B cell (primary cell): ENCODE measurements around the gene SYNJ2. TPM values are rescaled to one million over a fixed set of nuclear protein-coding genes. Genes with fewer than 3 reads are reported as not detected.

Source experiments
- ATAC-seq: fragments of 200-7000 bp; cut with Tn5 transposase; one replicate; pipeline ENCODE4 v1.10.0; 2021; ENCODE audit warnings: low read depth, mild to moderate bottlenecking, moderate number of reproducible peaks, moderate library complexity
- CTCF ChIA-PET: fragments of 350-600 bp; sonication (Branson Sonifier 250); formaldehyde crosslinking; loops from one replicate; lab custom pipeline; 2021; ENCODE audit warnings: antibody characterized with exemption, inconsistent platforms; lab: Charles Lee
- POLR2A ChIA-PET: fragments of 350-600 bp; sonication (Branson Sonifier 250); formaldehyde crosslinking; loops from one replicate; lab custom pipeline; 2021; ENCODE audit warnings: antibody characterized with exemption; lab: Charles Lee
- DNase-seq: peaks from one replicate; pipeline ENCODE4 v3.0.0; 2013
- H2AFZ ChIP-seq: 2 replicates; pipeline ENCODE4 v1.6.1; 2012; ENCODE audit warnings: mild to moderate bottlenecking, low read depth, low read length; ENCODE audit not compliant: insufficient read depth, poor library complexity, severe bottlenecking
- H3K27ac ChIP-seq, 2 donors: 1 replicate in 1 of 2; 2 replicates in 1 of 2; pipeline ENCODE4 v1.5.1; 2012 to 2013; ENCODE audit warnings: low read length in 2 of 2, mild to moderate bottlenecking in 2 of 2, moderate library complexity in 1 of 2
- H3K27me3 ChIP-seq, 4 experiments: fragments of 200-600 bp in 1 of 4; sonication (generic) in 1 of 4; replicated peaks in 1 of 4; 1 replicate in 2 of 4; 2 replicates in 2 of 4; pipeline versions ENCODE4 v1.6.1 to v1.7.0; 2013 to 2016; ENCODE audit warnings: low read length in 3 of 4, mild to moderate bottlenecking in 2 of 4, mixed read lengths in 1 of 4, moderate library complexity in 1 of 4; ENCODE audit not compliant: insufficient read depth in 4 of 4, control insufficient read depth in 3 of 4; ENCODE audit errors: control extremely low read depth in 1 of 4
- H3K36me3 ChIP-seq, 2 experiments: replicated peaks in 1 of 2; 1 replicate in 1 of 2; 2 replicates in 1 of 2; pipeline versions ENCODE4 v1.6.1 to v1.7.1; 2013; ENCODE audit warnings: low read length in 1 of 2; ENCODE audit not compliant: insufficient read depth in 2 of 2, control insufficient read depth in 1 of 2; ENCODE audit errors: control extremely low read depth in 1 of 2, extremely low read depth in 1 of 2
- H3K4me1 ChIP-seq, 2 donors: fragments of 200-600 bp in 1 of 2; sonication (generic) in 1 of 2; 1 replicate in 1 of 2; 2 replicates in 1 of 2; pipeline versions ENCODE4 v1.5.1 to v1.6.1; 2013 to 2017; ENCODE audit warnings: low read length in 2 of 2; ENCODE audit not compliant: control insufficient read depth in 2 of 2, insufficient read depth in 2 of 2
- H3K4me2 ChIP-seq: replicated peaks from 2 replicates; pipeline ENCODE3; 2012; ENCODE audit warnings: mild to moderate bottlenecking, low read depth, low read length; ENCODE audit not compliant: poor library complexity, severe bottlenecking
- H3K4me3 ChIP-seq, 5 experiments: fragments of 200-600 bp in 1 of 5; sonication (generic) in 1 of 5; 1 replicate in 3 of 5; 2 replicates in 2 of 5; pipeline versions ENCODE4 v1.5.1 to v1.7.0; 2011 to 2016; ENCODE audit warnings: low read length in 4 of 5, mild to moderate bottlenecking in 4 of 5, low read depth in 2 of 5, control low read depth in 1 of 5, moderate library complexity in 1 of 5; ENCODE audit not compliant: insufficient read depth in 1 of 5; ENCODE audit errors: control extremely low read depth in 1 of 5, extremely low read depth in 1 of 5
- H3K79me2 ChIP-seq: fragments of 200-600 bp; sonication (generic); one replicate; pipeline ENCODE4 v1.6.0; 2016; ENCODE audit warnings: low read length; ENCODE audit not compliant: control insufficient read depth, insufficient read depth
- H3K9ac ChIP-seq: fragments of 200-600 bp; sonication (generic); 2 replicates; pipeline ENCODE4 v1.6.1; 2017; ENCODE audit warnings: mild to moderate bottlenecking, low read length, moderate library complexity
- H3K9me3 ChIP-seq, 3 donors: one replicate each; pipeline versions ENCODE4 v1.6.1 to v1.7.1; 2013; ENCODE audit warnings: low read length in 2 of 3; ENCODE audit not compliant: control insufficient read depth in 2 of 3, insufficient read depth in 1 of 3; ENCODE audit errors: control extremely low read depth in 1 of 3
- H4K20me1 ChIP-seq: 2 replicates; pipeline ENCODE4 v1.6.0; 2012; ENCODE audit warnings: mild to moderate bottlenecking, low read length; ENCODE audit not compliant: insufficient read depth, control insufficient read depth, poor library complexity, severe bottlenecking
- H3K27ac Mint-ChIP-seq: one replicate; pipeline ENCODE4 v1.8.0; 2021; ENCODE audit warnings: mixed read lengths
- H3K27me3 Mint-ChIP-seq: one replicate; pipeline ENCODE4 v1.8.0; 2021; ENCODE audit warnings: mixed read lengths
- H3K4me1 Mint-ChIP-seq: one replicate; pipeline ENCODE4 v1.8.0; 2021; ENCODE audit warnings: mixed read lengths
- H3K4me3 Mint-ChIP-seq: one replicate; pipeline ENCODE4 v1.8.0; 2021; ENCODE audit warnings: mixed read lengths
- H3K9me3 Mint-ChIP-seq: one replicate; pipeline ENCODE4 v1.8.0; 2022; ENCODE audit warnings: mixed read lengths; ENCODE audit not compliant: insufficient read depth
- EZH2 ChIP-seq: IDR thresholded peaks from 2 replicates; pipeline ENCODE4 v1.6.1; 2012; ENCODE audit warnings: borderline replicate concordance, low read depth, mild to moderate bottlenecking, moderate library complexity, low read length; ENCODE audit not compliant: insufficient read depth, poor library complexity, severe bottlenecking
- WGBS: methylation state at CpG from one replicate; pipeline ENCODE4 v1.1.5; 2013; ENCODE audit warnings: missing lambda C conversion rate; ENCODE audit not compliant: insufficient coverage; 5-methylcytosine and 5-hydroxymethylcytosine counted together
- intact Hi-C: fragments of 100-400 bp; cut with micrococcal nuclease; formaldehyde crosslinking; loops from one replicate; pipeline ENCODE4 v1.10.0; 2022
- polyA plus RNA-seq: library from polyadenylated mRNA; depleted of rRNA; stranded (reverse); fragments of >200 nt; gene quantifications from 2 replicates; pipeline ENCODE4 v1.2.3, GENCODE V29; 2012
- total RNA-seq, 2 donors: library from RNA; stranded (reverse); fragments of 120-200 nt in 1 of 2; gene quantifications; 1 replicate in 1 of 2; 2 replicates in 1 of 2; pipeline versions ENCODE4 v1.2.3 to v1.2.4, GENCODE V29; 2013 to 2022
- TF ChIP-seq, protein P1 (sequence below): fragments of 200-600 bp; IDR thresholded peaks from one replicate; pipeline ENCODE4 v1.8.0; 2022; ENCODE audit warnings: antibody characterized with exemption, mild to moderate bottlenecking

Gene SYNJ2
- total and polyA plus RNA-seq, 2 donors (not counting 1 experiment from before 2014, with no cell fraction given): 5.2 to 11.4 TPM

DNA sequence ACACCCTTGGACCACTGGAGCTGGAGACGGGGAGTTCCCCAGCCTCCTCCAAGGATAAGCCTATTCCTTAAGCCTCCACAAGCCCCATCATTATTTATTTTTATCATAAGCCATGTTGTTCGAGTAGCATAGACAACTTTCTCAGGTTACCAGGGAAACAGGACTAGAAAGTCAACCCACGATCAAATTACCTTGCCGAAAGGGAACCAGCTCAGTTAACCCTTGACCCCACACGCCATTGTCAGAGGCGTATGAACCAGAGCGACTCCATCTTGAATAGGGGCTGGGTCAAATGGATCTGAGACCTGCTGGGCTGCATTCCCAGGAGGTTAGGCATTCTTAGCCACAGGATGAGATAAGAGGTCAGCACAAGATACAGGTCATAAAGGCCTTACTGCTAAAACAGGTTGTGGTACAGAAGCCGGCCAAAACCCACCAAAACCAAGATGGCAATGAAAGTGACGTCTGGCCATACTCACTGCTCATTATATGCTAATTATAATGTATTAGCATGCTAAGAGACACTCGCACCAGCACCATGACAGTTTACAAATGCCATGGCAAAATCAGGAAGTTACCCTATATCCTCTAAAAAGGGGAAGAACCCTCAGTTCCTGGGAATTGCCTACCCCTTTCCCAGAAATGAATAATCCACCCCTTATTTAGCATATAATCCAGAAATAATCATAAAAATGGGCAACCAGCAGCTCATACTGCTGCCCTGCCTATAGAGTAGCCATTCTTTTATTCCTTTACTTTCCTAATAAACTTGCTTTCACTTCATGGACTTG, 22.4 kb downstream of the SYNJ2 start:
- H3K36me3 ChIP-seq: no peaks in the 10 kb centered on the region
- no peak overlapping the region for H3K9ac ChIP-seq
- H3K79me2 ChIP-seq: peaks cover 3% of the 10 kb centered on the region
- intact Hi-C loops: no loop called here
- DNase-seq: no peak
- no peak overlapping the region for H2AFZ ChIP-seq
- no peak overlapping the region for H3K4me3 ChIP-seq
- WGBS: 84% methylated on average over 8 of the region's 10 CpGs
- POLR2A ChIA-PET: no interaction called here
- no peaks in the 10 kb centered on the region for H3K27me3 Mint-ChIP-seq
- H3K27me3 ChIP-seq: no peaks in the 10 kb centered on the region
- H3K4me1 Mint-ChIP-seq: peaks cover 12% of the 10 kb centered on the region
- H3K4me2 ChIP-seq: no peak overlapping the region
- CTCF ChIA-PET: interaction anchor here (0.9 kb wide), 1 partner anchor 9 kb away, joined by 3 read pairs; no protein-coding TSS in a partner anchor
- peaks cover 0 to 13% (median 0%) of the 10 kb centered on the region in 3 donors for H3K9me3 ChIP-seq
- H3K9me3 Mint-ChIP-seq: no peaks in the 10 kb centered on the region
- no peak overlapping the region for H3K27ac ChIP-seq
- no peak for ATAC-seq
- TF ChIP-seq, protein P1, sequence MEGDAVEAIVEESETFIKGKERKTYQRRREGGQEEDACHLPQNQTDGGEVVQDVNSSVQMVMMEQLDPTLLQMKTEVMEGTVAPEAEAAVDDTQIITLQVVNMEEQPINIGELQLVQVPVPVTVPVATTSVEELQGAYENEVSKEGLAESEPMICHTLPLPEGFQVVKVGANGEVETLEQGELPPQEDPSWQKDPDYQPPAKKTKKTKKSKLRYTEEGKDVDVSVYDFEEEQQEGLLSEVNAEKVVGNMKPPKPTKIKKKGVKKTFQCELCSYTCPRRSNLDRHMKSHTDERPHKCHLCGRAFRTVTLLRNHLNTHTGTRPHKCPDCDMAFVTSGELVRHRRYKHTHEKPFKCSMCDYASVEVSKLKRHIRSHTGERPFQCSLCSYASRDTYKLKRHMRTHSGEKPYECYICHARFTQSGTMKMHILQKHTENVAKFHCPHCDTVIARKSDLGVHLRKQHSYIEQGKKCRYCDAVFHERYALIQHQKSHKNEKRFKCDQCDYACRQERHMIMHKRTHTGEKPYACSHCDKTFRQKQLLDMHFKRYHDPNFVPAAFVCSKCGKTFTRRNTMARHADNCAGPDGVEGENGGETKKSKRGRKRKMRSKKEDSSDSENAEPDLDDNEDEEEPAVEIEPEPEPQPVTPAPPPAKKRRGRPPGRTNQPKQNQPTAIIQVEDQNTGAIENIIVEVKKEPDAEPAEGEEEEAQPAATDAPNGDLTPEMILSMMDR: no peak
- TF ChIP-seq EZH2: no peak
- no peaks in the 10 kb centered on the region for H4K20me1 ChIP-seq
- no peak overlapping the region for H3K27ac Mint-ChIP-seq
- no peak overlapping the region for H3K4me3 Mint-ChIP-seq
- peaks cover 2 to 7% of the 10 kb centered on the region in 2 donors for H3K4me1 ChIP-seq

DNA sequence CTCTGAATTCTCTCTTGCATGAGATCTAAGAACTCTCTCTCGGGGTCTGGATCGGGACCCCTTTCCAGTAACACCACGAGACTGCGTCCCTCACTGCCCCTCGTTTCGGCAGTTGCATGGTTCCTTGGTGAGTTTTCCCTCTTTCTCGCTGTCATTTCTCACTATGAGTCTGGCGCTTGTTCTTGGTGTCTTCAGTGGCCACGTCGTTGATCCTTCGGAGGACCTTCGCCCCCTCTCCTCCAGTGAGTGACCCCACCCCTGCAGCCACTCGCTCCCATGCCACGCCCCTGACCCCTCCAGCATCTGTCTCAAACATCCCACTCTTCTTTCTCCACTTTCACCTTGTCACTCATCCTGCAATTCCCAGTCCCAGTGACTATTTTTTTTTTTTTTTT, 23.0 kb downstream of the SYNJ2 start:
- Histone ChIP-seq H3K4me1 (peaks cover 8 to 13% of the 10 kb centered on the region in 2 donors), H3K4me3 (no peak overlapping the region), H3K36me3 (no peaks in the 10 kb centered on the region), H3K9me3 (peaks cover 0 to 13% (median 0%) of the 10 kb centered on the region in 3 donors), H3K4me2 (no peak overlapping the region), H4K20me1 (no peaks in the 10 kb centered on the region), H2AFZ (no peak overlapping the region), H3K27me3 (no peaks in the 10 kb centered on the region), H3K27ac (no peak overlapping the region), H3K9ac (no peak overlapping the region), H3K79me2 (peaks cover 3% of the 10 kb centered on the region)
- 95% methylated on average over 14 of the region's 14 CpGs for WGBS
- H3K27ac Mint-ChIP-seq: no peak overlapping the region
- DNase-seq: no peak
- no peak for TF ChIP-seq EZH2
- TF ChIP-seq, protein P1: no peak
- CTCF ChIA-PET: no interaction called here
- H3K9me3 Mint-ChIP-seq: no peaks in the 10 kb centered on the region
- ATAC-seq: no peak
- intact Hi-C loops: no loop called here
- POLR2A ChIA-PET: no interaction called here
- peaks cover 18% of the 10 kb centered on the region for H3K4me1 Mint-ChIP-seq
- no peaks in the 10 kb centered on the region for H3K27me3 Mint-ChIP-seq
- no peak overlapping the region for H3K4me3 Mint-ChIP-seq
